GM13977 (cell line): ENCODE data around the gene FMO4.

Source experiments
- DNase-seq: peaks from one replicate; pipeline ENCODE4 v3.0.0; 2012; ENCODE audit warnings: low spot score
- in situ Hi-C: fragments of 300-500 bp; cut with MboI; formaldehyde crosslinking; loops from one replicate; pipeline ENCODE4 v1.12.0; 2022; ENCODE audit warnings: low sequenced_read_pairs, low pct_unique_long_range_greater_than_20kb, mixed read lengths, inconsistent platforms; ENCODE audit not compliant: unreplicated experiment
- TF ChIP-seq, protein P1 (sequence below): IDR thresholded peaks from 2 replicates; pipeline ENCODE4 v1.5.1; 2012; ENCODE audit warnings: mild to moderate bottlenecking, control low read depth; ENCODE audit not compliant: insufficient read depth; ENCODE audit errors: extremely low read depth, missing control alignments

FMO4 gene, protein sequence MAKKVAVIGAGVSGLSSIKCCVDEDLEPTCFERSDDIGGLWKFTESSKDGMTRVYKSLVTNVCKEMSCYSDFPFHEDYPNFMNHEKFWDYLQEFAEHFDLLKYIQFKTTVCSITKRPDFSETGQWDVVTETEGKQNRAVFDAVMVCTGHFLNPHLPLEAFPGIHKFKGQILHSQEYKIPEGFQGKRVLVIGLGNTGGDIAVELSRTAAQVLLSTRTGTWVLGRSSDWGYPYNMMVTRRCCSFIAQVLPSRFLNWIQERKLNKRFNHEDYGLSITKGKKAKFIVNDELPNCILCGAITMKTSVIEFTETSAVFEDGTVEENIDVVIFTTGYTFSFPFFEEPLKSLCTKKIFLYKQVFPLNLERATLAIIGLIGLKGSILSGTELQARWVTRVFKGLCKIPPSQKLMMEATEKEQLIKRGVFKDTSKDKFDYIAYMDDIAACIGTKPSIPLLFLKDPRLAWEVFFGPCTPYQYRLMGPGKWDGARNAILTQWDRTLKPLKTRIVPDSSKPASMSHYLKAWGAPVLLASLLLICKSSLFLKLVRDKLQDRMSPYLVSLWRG

DNA sequence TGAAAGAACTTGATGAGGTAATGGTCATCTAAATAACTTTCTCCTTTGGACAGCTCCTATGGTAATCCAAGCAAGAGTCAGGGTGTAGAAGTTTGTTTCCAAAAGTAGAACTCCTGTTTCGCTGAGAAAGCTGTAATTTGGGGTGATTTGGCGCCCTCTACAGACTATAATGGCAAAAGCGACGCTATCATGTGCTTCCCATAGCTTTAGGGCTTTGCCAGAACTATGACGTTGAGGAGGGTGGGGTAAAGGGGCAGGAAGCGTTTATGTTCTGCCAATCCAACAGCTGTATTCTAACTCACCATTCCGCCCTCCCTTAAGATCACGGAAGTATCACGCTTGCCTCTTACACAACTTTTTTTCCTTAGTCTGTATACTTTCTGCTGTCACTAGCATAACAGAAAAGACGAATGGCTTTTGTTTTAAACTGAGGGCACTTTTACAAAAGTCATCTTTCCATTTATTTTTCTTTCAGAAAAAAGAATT is at the start of gene FMO4:
FMO4 (plus strand) TSS at position 349 of the 486 bp plus-strand sequence. CDS start 5,643 bp downstream, outside the sequence.
- TF ChIP-seq, protein P1, sequence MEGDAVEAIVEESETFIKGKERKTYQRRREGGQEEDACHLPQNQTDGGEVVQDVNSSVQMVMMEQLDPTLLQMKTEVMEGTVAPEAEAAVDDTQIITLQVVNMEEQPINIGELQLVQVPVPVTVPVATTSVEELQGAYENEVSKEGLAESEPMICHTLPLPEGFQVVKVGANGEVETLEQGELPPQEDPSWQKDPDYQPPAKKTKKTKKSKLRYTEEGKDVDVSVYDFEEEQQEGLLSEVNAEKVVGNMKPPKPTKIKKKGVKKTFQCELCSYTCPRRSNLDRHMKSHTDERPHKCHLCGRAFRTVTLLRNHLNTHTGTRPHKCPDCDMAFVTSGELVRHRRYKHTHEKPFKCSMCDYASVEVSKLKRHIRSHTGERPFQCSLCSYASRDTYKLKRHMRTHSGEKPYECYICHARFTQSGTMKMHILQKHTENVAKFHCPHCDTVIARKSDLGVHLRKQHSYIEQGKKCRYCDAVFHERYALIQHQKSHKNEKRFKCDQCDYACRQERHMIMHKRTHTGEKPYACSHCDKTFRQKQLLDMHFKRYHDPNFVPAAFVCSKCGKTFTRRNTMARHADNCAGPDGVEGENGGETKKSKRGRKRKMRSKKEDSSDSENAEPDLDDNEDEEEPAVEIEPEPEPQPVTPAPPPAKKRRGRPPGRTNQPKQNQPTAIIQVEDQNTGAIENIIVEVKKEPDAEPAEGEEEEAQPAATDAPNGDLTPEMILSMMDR = peak; percentile 68
- in situ Hi-C loops = no loop called here
- DNase-seq = peak; percentile 79

DNA sequence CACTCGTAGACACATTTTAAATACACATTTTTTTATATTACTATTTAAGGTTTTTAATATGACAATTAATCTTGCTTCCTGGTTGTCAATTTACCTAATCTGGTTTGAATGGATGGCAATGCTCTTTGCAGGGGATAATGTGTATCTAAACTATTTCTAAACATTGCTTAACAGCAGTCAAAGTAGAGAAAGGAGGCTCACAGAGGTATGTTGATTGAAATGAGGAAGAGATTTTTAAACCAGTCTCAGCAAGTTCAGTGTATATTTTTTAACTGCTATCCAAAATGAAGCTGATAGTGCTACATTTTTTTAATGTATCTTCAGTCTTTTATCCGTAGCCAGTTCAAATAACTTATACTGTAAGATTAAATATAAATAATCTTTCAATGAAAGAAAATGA is 48.3 kb upstream of the FMO4 start:
- DNase-seq = no peak
- in situ Hi-C loops = no loop called here
- TF ChIP-seq, protein P1 = no peak

DNA sequence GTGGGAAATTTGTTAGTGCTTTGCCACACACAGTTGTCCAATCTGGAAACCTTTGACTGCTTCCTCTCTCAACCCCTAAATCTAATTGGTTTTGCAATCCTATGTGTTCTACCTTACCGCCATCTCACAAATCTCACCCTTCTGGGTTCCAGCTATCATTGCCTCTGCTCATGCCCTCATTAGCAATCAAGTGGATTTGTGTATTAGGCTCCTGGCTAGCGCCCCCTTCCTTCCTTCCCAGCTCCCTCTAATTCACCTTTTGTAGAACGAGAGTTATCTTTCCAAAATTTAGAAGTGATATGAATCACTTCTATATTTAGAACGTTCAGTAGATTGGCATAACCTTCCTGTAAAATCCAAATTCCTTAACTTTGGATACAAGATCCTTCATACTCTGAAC is 47.1 kb upstream of the FMO4 start:
- TF ChIP-seq, protein P1 = no peak
- in situ Hi-C loops = no loop called here
- no peak for DNase-seq

DNA sequence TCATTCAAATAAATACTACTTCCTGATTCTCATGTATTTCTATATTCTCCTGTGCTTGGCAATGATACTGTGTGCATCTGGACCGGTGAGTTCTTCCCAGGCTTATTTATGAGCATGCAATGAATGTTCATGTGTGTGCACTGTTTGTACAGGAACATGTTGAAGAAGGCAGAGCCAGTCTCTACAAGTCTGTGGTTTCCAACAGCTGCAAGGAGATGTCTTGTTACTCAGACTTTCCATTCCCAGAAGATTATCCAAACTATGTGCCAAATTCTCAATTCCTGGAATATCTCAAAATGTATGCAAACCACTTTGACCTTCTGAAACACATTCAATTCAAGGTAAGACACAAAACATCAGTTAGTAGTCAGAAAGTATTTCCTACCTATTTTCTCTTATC is 46.6 kb upstream of the FMO4 start:
- DNase-seq = no peak
- TF ChIP-seq, protein P1 = no peak
- in situ Hi-C loops = no loop called here

DNA sequence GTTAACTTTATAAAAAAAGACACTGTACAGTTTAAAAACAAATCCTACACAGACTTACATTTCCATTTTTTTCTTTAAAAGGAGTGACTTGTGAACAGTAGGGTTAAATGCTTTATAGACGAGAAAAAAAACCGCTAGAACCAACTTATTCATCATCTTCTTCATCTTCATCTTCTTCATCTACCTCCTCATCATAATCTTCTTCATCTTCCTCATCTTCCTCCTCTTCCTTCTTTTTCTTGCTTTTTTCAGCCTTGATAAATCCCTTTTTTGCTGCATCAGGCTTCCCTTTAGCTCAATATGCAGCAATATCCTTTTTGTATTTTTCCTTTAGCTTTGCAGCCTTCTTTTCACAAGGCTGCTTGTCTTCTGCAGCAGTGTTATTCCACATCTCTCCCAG is 43.2 kb upstream of the FMO4 start:
- DNase-seq = no peak
- in situ Hi-C loops = no loop called here
- TF ChIP-seq, protein P1 = no peak

DNA sequence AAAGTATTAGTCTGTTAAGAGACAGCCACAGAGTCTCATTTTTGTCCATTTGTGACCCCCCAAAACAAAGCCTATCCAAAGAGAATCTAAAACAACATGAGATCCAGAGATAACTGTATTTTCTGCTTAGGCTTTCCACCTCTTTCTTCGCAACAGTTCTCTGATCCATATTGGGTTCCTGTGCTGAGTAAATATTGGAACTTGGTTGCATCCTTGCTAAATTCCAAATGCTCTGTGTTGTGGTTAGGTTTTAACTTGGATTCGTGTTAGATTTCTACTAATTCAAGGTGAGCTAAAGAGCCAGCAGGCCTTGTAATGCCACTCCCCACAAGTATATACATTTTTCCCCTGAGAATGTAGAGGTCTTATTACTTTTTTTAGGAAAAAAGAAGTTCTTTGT is 36.4 kb upstream of the FMO4 start:
- in situ Hi-C loops = no loop called here

More for the DNA sequence above, 36.4 kb upstream of the FMO4 start:
- TF ChIP-seq, protein P1 = no peak
- DNase-seq = no peak
